Stimulated activated CD4-positive, alpha-beta T cell treated with anti-CD3 and anti-CD28 coated beads, TNF-alpha, amount 100 ng/mL, for 4 hours (primary cell): ENCODE results near the gene MMP17.

ENCODE experiments used
- DNase-seq, 3 experiments: peaks; one replicate each; pipeline ENCODE4 v3.0.0-alpha.2; 2020; ENCODE audit warnings: low read depth in 3 of 3

The MMP17 gene

DNA sequence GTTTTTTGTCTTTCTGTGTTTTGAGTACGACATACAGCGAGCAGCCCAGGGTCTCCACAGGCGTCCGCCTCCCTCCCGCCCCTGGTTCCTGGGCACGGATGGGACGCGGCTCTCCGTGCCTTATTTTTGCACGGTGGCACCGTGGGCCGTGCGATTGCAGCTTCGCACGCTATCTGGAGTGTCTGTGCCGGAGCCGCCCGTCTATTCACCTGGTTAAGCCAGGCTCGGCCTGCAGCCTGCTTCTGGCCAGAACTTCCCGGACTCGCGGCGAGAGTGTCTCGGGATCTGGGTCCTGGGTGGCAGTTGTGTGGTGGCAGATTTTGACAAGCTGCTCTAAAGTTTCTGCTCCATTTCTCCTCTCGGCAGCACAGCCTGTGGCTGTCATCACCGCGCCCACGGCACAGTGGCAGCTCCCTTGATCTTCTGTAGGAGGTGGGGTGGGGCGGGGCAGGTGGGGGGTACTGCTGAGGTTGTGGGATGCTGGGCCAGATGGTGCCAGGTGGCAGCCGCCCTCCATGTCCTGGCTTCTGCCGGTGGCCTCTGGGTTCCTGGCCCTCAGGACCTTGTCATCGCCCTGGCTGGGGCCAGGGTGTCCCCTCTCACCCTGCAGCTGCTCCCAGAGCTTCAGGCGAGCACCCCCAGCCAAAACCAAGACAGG, 2.9 kb downstream of the MMP17 start:
- DNase-seq, result peak in 2 of 3 experiments; percentile 28 to 37

DNA sequence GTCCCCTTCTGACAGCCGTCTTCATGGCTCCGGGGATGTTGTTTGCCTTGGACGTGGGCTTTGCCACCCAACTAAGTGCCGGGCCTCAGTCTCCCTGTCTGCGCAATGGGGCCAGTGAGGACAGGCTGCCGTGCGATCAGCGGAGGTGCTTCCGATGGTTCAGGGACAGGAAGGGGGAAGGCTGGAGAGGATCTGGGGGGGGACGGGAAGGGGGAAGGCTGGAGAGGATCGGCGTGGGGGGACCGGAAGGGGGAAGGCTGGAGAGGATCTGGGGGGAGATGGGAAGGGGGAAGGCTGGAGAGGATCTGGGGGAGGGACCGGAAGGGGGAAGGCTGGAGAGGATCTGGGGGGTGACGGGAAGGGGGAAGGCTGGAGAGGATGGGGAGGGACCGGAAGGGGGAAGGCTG, 3.4 kb downstream of the MMP17 start:
- no peak for DNase-seq

DNA sequence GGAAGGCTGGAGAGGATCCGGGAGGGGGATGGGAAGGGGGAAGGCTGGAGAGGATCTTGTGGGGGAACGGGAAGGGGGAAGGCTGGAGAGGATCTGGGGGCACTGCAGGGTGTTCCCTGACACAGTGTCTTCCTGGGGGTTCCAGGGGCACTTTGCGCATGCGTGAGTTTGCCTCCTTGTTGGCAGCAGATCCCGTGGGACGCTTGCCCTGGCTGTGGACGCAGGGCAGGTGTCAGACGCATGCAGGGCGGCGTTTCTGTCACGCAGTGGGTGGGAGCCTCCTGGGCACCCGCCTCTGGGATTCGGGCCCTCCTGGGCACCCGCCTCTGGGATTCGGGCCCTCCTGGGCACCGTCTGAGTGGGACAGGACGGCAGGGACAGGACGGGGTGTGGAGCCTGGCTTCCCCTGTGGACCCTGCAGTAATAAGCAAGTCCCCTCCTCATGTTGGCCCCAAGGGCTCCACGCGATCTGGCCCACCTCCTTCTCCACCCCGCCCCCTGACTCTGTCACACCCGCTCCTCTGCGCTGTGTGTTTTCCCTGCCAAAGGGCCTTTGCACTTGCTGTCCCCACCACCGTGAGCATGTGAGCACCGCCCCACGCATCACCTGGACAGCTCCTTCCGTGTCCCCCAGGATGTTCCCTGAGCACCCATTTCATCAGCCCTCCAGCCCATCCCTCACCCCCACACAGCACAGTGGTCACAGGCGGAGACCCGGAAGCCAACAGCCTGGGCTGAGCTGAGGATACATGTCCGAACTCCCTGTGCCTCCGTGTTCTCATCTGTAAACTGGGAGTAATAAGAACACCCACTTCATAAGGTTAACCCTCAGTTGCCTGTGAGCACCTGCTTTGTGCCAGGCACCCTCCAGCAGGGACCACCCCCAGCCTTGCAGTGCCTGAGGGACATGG, 4.4 kb downstream of the MMP17 start:
- DNase-seq, result no peak

DNA sequence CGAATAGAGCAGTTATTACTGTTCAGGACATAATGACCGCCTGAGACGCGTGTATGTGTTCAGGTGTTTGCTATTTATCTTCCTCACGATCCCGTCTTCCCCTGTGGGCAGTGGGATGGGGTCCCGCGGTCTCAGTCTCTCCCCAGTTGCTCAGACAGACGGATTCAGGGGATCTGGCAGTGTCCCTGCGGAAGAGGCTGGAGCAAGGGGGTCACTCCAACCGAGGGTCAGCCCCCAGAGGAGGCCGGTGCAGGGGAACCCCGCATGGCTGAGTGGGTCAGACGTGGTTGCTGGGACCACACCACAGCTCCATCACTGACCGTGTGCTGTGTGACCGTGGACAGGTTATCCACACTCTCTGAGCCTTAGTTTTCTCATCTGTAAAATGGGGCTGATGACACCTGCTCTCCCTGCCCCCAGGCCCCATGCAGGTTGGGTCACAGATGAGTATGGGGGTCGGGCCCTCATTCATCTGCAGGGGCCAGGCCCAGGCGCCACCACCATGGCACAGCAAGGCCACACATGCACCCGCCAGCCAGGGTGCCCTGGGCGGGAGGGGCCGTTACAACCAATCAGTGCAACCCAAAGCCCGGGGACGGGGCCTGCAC, 5.2 kb downstream of the MMP17 start:
- DNase-seq, result no peak

DNA sequence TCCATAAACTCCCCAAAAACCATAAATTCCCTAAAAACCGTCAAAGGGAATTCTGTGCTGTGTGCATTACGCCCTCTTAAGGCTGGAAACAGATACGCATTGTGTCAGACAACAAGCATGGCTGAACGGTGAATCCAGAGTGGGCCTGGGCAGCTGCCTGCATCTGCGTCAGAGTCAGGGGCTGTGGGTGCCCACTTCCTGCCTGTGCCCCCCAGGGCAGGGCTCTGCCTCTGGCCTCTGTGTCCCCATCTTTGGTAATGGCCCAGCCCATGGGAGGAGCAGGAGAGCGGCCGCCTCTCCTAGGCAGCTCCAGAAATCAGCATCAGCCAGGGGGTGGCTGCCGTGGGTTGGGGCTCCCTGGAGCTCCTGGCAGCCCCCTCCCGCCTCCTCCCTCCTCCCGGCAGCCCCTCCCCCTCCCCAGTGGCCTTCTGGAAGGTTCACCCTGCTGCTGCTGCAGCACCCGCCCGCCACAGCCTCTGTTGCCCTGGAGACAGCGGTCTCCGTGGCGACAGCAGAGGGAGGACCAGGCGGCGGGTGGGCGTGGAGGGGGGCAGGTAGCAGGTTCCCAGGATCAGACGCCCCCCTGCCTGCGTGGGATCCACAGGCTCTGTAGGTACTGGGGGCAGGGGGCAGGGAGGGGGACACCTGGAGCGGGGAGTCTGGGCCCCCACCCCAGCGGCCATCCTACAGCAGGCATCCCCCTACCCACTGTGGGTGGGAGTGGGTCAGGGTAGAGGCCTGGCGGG, 5.9 kb downstream of the MMP17 start:
- no peak for DNase-seq

DNA sequence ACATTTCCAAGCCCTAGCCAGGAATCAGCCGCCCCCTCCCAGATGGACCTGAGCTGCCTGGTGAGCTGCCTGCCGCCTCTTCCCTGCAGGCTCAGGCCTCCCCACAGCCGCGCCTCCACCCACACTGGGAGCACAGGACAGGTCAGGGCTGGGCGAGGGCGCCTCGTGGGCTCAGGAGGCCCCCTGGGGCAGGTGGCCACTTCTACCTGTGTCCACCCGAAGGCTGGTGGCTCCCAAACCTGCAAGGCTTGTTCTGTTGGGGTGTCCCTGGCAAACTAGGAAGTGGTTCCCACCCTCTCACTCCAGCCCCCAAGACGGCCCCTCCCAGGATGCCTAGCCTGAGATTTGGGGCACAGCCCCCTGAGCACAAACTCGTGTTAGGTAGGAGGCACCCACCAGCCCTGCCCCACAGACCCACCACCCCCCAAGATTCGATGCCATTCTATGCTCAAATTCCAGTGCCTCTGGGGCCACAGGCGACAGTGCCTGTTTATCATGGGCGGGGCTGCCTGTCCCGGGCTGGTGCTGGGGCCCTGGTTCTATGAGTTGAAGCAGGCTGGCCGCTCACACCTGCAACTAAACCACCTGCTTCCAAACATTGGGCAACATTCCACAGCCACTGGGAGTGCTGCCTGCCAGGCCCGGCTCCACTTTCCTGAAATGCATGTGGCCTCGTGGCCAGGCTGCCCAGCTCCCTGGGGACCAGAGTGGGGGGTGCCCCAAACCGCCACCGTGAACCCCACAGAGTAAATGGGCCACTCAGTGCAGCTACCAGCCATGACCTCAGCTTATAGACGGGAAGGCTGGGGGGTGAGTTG, 6.8 kb downstream of the MMP17 start:
- DNase-seq, result no peak

DNA sequence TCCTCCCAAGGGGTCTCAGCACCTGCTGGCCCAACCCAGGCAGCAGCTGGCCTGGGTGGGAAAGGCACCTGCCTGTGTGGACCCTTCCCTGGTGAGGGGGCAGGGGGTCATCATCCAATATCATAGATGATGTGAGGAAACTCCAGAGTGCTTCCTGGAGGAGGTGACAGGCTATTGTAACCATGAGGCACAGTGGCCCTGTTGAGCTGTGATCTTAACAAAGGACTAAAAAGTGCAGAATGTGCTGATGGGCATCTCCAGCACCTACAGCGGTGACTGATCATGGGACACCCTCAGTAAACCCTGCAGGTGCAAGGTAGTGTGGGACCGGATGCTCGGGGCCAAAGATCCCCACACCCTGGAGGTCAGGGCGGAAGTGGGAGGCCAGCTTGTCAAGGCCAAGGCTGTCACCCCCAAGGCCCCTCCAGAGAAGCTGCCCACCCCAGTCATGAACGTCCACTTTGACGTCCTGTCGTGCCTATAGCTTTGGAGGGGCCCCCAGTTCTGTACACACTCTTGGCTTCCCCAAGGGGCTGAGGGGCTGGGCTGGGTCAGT, 7.5 kb downstream of the MMP17 start:
- no peak for DNase-seq

DNA sequence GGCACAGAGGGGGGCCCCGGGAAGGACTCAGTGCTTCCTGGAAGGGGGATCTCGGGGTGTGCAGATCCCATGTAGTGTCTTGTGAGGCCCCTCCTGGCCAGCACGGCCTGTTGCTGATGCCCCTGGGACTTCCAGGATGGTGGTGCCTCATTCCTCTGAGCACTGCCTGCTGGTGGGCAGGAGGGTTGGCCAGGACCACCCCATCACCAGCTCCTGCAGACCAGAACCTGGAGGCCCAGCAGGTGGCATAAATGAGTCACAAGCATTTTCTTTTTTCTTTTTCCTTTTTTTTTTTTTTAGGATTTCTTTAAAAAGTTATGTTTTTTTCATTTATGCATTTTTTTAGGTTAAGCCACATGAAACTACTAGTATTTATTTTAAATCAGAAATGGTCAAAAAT, 8.0 kb downstream of the MMP17 start:
- DNase-seq, result no peak

DNA sequence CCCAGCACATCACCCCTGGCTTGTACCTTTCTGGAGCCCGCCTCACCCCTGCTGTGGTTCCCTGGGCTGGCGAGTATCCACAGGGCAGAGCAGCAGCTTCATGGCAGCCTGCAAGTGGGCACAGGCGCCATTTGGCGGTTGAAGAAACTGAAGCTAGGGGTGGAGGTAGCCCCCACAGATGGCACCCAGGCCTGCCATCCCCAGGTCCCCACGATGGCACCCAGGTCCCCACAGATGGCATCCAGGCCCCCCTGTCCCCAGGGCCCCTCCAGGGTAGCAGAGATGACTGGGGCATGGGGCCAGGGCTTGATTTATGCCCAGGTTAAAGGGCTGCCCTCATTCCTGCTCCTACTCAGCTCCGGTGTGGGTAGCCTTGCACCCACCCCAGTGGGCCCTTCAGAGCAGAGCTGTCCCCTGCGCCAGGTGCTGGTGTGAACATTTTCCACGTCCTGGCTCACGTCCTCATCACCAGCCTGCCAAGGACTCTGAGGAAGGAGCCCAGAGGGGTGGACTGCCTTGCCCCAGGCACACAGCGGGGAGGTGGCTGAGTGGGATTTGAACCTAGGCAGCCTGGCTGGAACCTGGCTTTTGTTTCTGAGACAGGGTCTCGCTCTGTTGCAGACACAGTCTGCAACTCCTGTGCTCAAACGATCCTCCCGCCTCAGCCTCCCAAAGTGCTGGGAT, 8.7 kb downstream of the MMP17 start:
- no peak for DNase-seq

DNA sequence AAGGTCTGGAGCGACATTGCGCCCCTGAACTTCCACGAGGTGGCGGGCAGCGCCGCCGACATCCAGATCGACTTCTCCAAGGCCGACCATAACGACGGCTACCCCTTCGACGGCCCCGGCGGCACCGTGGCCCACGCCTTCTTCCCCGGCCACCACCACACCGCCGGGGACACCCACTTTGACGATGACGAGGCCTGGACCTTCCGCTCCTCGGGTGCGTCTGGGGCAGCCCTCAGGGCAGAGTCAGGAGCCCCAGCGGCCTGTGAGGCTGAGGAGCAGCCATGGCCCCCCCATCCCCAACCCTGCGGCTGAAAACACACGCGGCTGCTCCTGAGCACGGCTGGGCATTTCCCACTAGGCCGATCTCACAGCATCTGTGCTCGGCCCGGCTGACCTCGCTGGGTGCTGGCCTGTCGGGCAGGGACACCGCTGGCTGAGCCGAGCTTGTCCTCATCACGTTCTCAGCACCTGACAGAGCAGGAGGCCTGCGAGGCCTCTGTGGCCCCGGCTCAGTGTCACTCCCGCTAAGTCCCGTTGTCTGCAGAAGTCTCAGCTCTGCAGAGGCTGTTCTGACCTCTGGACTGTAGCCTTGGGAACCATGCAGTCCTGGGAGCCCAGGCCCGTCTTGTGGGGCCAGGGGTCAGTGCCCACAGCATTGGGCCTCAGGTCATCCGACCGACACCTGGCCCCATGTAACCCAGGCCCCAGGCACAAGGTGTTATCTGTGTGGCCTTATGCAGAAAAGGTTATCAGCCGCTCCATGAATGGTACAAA, 12.6 kb downstream of the MMP17 start:
- DNase-seq, result no peak

DNA sequence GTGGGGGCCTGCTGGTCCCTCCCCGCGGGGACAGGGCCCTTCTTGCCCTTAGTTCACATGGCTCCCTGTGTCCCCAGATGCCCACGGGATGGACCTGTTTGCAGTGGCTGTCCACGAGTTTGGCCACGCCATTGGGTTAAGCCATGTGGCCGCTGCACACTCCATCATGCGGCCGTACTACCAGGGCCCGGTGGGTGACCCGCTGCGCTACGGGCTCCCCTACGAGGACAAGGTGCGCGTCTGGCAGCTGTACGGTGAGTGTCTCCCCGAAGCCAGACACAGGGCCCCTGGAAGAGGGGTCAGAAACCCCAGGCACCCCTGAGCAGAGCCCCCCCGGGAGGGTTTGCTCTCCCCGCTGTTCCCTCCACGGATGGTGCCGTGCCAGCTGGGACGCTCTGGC, 13.4 kb downstream of the MMP17 start:
- DNase-seq, result no peak

DNA sequence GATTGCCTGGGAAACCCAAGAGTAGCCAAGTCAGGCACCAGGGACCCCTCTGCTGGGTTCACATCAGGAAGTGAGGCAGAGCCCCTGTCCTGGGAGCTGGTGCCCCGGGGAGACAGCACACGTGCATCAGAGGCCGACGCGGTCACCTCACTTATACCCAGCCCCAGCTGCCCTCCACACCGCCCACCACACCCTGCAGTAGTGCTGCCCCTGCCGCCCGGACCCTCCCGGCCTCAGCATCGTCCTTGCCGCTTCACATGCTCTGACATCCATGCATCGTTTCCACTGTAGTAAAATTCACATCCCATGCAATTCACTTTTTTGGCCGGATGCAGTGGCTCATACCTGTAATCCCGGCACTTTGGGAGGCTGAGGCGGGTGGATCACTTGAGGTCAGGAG, 14.0 kb downstream of the MMP17 start:
- DNase-seq, result no peak

DNA sequence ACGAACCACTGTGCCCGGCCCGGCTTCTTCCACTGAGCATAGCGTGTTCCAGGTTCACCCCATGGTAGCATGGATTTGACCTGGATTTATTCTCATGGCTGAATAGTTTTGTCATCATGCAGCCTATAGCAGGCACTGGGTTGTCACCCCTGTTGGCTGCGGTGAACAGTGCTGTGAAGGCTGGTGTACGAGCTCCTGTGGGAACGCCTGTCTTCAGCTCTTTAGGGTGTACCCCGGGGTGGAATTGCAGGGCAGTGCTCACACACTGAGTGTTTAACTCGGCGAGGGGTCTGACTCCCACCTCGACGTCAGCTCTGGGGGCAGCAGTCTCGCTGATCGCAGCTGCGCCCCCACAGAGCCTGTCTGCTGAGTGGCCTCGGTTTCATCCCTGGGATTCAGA, 15.3 kb downstream of the MMP17 start:
- no peak for DNase-seq

DNA sequence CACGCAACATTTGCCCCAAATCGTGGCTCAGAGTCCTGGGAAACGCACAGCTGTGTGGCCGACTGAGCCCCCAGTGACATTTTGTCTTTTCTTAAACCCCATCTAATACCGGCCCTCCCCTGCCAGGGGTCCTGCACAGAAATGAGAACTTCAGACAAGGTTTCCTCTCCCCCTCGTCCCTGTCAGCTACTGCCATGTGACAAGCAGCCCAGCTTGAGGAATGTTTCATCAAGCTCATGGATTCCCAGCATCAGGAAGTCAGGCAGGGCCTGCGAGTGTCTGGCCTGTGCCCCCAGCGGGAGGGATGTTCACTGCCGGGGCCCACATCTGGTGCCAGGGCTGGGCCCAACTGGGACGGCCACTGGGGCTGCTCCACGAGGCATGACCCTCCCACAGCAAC, 15.9 kb downstream of the MMP17 start:
- no peak for DNase-seq

DNA sequence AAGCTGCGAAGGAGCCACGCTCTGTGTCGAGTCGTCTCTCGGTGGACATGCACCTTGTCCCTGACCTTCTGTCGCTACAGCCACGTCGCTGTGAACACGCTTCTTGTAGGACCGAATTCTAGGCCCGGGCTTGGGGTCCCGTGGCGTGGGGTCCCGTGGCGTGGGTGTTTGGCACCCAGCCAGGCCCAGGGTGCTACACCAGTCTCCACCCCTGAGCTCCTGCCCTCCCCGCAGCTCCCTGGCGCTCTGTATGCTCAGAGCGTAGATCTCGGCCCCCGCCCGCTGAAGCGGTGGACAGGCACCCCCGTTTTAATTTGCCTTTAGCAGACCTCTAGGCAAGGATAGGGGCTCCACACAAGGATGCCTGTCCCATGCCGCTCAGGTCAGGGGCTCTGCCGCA, 16.5 kb downstream of the MMP17 start:
- no peak for DNase-seq

DNA sequence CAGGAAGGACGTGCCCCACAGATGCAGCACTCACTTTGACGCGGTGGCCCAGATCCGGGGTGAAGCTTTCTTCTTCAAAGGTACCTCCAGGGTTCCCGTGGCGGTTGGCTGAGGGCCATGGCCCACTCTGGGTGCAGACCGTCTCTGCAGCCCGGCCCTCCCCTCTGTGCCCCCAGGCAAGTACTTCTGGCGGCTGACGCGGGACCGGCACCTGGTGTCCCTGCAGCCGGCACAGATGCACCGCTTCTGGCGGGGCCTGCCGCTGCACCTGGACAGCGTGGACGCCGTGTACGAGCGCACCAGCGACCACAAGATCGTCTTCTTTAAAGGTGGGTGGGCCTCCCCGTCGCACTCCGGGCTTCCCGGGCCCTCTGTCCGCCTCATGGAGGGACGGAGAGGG, 16.9 kb downstream of the MMP17 start:
- no peak for DNase-seq

DNA sequence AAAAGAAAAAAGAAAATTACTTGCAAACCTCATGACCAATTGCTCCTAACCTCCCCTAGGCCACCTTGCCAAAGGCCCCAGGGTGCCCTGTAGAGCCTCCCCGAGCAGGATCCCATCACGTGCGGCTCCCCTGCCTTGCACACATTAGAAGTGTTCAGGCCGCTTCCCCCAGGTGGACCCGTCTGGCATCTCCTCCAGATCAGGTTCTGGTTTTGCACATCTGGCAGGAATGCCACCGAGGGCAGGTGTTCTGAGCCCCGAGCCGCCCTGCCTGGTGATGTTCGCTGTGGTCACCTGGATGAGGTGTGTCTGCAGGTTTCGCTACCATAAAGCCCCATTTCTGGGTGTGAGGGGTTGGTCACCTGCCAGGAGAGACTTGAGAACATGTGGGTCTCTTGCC, 19.3 kb downstream of the MMP17 start:
- DNase-seq, result no peak

DNA sequence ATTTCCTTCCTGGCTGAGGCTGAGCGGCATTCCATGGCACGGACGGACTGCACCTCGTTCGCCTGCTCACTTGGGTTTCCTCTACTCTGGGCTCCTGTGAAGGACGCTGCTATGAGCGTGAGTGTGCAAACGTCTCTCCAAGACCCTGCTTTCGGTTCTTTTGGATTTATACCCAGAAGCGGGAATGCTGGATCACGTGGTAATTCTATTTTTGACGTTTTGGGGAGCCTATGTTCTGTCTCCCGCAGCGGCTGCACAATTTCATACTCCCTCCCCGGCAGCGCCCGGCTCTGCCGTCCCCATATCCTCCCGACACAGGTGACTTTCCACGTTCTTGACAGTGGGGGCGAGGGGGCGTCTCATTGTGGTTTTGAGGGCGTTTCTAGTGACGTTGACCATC, 20.6 kb downstream of the MMP17 start:
- DNase-seq, result no peak

DNA sequence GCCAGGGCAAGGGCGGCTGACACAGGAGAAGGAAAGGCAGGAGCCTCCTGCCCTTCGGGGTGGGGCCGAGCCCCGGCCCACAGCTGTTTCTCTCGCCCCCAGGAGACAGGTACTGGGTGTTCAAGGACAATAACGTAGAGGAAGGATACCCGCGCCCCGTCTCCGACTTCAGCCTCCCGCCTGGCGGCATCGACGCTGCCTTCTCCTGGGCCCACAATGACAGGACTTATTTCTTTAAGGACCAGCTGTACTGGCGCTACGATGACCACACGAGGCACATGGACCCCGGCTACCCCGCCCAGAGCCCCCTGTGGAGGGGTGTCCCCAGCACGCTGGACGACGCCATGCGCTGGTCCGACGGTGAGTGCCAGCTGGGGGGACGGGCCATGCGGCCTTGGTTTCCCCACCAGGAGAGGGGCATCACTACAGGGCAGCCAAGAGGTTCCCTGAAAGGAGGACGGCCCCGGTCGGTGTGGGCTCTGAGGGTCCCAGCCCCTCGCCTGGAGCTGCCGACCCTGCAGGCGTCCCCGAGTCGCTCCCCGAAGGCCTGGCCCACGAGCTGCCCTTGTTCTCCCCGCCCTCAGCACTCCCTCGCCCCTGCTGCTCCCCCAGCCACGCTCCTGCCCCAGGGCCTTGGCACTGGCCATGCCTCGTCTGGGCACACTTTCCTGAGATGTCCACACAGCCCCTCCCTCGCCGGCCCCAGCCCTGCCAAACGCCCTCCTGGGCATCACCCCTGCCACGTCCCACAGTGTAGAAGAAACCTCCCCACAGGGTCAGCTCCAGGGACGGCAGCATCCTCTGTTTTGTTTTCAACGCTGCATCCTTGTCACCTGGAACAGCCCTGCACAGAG, 21.7 kb downstream of the MMP17 start:
- DNase-seq, result no peak
